ENCODE results near the gene LMTK2. TPM values are rescaled to one million over a fixed set of nuclear protein-coding genes. Genes with fewer than 3 reads are reported as not detected.

The LMTK2 gene
- total RNA-seq, 2 donors from 2014 or later, result 26.7 to 28.4 TPM

- DNase-seq, result no peak
- ATAC-seq, result no peak
- intact Hi-C loops (cut with DNase I), result no loop called here
These were observed 26.5 kb downstream of the LMTK2 start for GRCh38 chr7:98133181-98133580.

DNA sequence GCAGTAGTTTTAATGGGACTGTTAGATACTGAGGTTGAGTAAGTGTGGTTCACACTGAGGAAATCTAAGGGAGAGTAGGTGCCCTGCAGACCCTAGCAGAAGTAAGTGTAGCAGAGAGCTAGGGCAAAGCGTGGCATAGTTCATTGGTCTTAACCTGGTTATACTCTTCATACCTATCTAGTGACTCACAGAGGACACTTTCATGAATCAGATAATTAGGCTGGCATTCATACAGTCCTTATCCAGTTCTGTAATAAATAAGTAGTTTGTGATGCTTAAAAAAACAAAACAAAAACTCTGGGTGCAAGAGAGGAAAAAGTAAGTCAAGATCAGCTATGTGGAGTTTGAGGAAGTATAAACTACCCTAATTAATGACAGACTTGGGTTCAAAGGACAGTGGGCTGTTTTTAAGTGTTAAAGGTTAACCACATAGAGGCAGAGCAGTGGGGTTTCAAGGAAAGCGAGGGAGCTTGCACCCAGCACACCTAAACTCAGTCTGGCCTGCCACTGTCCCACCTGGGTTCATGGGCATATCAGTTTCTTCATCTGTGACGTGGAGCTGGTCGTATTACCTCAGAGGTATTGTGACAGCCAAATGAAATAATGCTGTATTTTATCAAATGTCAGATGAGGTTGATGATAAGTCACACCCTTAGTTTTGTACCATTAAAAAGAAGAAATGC, 27.1 kb downstream of the LMTK2 start:
- ATAC-seq, result peak in 1 of 2 donors; percentile 30
- intact Hi-C loops (cut with DNase I), result no loop called here
- no peak for DNase-seq

- ATAC-seq (no peak), DNase-seq (no peak)
- intact Hi-C loops (cut with DNase I), result no loop called here
These were observed 28.0 kb downstream of the LMTK2 start for GRCh38 chr7:98134420-98135228.

- DNase-seq (no peak), ATAC-seq (no peak)
- intact Hi-C loops (cut with DNase I), result no loop called here
These were observed 29.3 kb downstream of the LMTK2 start for GRCh38 chr7:98135984-98136383.

GRCh38 chr7:98136423-98136822, 29.8 kb downstream of the LMTK2 start:
- intact Hi-C loops (cut with DNase I), result no loop called here
- DNase-seq (no peak), ATAC-seq (no peak)

DNA sequence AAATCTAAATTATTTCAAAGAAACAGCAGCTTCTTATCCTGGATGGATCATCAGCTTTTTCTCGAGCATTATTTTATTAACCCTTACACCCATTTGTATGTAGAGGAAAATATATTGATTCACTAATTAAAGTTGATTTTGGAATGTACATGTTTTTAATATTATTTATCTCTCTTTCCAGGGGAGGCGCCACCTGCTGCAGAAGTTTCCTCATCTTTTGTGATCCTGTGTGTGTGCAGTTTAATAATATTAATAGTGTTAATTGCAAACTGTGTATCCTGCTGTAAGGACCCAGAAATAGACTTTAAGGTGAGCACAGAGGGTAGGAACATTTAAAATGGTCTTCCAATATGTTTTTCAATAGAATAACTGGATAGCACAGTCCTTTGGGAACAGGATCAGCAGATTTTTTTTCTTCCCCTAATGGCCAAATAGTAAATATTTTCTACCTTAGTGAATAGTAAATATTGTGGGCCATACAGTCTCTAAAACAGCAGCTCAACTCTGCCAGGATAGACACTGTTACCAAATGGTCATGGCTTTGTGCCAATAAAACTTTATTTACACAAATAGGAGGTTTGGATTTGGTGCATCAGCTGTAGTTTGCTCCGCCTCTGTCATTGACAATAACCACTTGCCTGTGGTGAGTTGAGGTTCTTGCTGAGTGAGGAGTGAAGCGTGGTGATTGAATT, 30.6 kb downstream of the LMTK2 start:
- ATAC-seq (no peak), DNase-seq (no peak)
- intact Hi-C loops (cut with DNase I), result no loop called here

- intact Hi-C loops (cut with DNase I), result no loop called here
- DNase-seq (no peak), ATAC-seq (peak in 1 of 2 donors; percentile 36)
These were observed 31.1 kb downstream of the LMTK2 start for GRCh38 chr7:98137826-98138151.

DNA sequence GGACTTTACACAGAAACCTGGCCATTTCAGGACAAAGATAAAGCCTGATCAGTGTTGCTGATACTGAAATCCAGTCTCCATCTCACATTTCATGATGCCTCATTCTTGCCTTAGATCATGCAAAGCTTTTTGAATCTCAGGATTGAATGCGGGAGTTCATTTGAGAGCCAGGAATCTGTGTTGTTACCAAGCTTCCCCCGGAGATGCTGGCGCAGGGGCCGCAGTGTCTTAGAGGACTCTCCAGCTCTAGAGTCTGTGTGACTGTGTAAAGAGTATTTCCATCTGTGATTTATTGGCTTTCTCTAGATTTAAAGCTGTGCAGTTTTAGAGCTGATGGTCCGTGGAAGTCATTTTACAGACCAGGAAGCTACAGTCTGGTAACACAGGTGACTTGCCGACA, 32.0 kb downstream of the LMTK2 start:
- intact Hi-C loops (cut with DNase I), result no loop called here
- DNase-seq, result no peak
- no peak for ATAC-seq

- ATAC-seq (no peak), DNase-seq (no peak)
- intact Hi-C loops (cut with DNase I), result no loop called here
These were observed 36.0 kb downstream of the LMTK2 start for GRCh38 chr7:98142658-98143057.

- intact Hi-C loops (cut with DNase I), result no loop called here
- ATAC-seq, result no peak
- DNase-seq, result no peak
These were observed 41.9 kb downstream of the LMTK2 start for GRCh38 chr7:98148607-98149006.

DNA sequence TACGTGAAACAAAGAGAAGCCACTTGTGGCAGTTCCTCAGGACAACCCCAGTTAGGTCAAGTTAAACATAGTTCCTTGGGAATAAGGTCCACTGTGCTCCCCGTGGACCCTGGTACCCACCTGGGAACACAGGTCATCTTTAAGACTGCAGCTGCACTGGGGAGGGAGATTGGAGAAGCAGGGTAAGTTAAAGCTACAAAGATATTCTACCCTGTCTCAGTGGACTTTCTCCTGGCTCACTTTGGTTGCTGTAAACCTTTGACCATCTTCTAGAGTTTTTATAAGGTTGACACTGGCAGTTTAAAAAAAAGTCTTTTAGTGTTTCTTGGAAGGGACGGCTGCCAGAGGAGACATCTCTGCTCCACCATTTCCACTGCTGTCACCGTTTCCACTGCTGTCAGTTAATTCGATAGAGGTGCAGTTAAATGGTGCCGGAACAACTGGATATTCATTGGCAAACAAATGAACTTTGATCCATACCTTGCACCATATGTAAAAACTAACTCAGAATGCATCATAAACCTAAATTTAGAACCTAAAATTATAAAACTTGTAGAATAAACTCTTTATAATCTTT, 42.5 kb downstream of the LMTK2 start:
- no peak for ATAC-seq
- no peak for DNase-seq
- intact Hi-C loops (cut with DNase I), result no loop called here

DNA sequence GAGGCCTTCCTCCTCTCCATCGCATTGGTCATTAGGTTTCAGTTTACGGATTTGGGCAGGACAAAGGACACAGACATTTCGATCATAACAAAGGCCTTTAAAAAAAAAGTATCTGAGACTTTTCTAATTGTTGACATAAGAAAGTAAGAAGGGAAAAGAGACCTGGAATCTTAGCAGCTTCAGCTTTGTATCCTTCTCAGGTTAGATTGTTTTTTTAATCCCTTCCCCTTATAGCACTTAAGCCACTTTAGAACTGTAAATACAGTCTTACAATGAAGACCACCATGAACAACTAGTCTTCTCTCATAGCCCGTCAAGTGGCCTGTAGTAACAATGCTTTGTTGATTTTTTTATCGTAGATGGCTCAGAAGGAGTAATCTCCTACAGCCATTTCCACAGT, 45.2 kb downstream of the LMTK2 start:
- no peak for DNase-seq
- intact Hi-C loops (cut with DNase I), result no loop called here
- ATAC-seq, result no peak

- intact Hi-C loops (cut with DNase I), result no loop called here
- ATAC-seq, result no peak
- no peak for DNase-seq
These were observed 50.0 kb downstream of the LMTK2 start for GRCh38 chr7:98156700-98157099.

GRCh38 chr7:98157761-98158160, 51.1 kb downstream of the LMTK2 start:
- ATAC-seq (no peak), DNase-seq (no peak)
- intact Hi-C loops (cut with DNase I), result no loop called here

DNA sequence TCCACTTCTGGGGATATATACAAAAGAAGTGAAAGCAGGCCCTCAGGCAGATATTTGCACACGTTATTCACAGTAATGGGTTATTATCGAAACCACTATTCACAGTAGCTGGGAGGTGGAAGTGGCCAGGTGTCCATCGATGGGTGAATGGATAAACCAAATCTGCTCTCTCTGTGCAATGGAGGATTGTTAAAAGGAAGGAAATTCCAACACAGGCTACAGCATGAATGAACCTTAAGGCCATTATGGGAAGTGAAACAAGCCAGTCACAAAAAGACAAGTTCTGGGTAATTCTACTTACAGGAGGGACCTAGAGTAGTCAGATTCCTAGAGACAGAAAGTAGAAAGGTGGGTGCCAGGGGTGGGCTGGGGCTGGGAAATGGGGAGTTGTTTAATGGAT, 56.1 kb downstream of the LMTK2 start:
- ATAC-seq (no peak), DNase-seq (no peak)
- intact Hi-C loops (cut with DNase I), result no loop called here

- intact Hi-C loops (cut with DNase I), result no loop called here
- ATAC-seq, result no peak
- no peak for DNase-seq
These were observed 56.6 kb downstream of the LMTK2 start for GRCh38 chr7:98163269-98163668.

DNA sequence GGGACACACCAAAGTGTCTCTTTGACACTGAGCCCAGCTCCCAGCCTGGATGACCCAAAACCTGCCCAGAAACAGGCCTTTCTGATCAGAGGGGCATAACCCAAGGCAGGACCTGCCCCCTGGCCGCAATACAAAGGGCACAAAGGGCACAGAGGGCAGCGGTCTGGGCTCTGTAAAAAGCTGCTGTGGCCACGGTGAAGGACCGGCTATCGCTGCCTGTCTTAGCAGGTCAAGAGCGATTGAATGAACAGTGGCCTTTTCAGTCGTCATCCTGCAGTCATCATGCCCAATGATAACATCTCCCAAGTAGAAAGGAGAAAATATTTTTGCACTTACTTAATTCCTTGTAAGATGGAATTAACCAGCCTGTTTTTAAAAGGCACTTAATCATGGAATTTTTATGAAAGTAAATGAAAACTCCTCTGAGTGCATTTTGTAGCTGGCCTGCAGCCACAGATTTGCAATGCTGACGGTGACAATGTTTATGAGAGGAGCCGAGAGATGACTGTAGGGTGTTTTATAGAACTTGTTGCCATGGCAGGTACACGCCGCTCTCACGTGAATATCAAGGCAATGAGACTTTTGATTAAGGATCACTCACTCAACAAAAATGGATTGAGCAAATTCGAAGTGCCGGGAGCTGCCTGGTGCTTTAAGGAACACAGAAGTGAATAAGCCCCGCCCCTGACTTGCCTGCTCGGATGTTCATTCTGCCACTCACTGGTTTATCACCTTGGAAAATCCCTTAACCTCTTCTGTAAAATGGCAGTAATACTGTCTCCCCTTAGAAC, 57.2 kb downstream of the LMTK2 start:
- peak in 1 of 2 donors; percentile 72 for ATAC-seq
- intact Hi-C loops (cut with DNase I), result no loop called here
- no peak for DNase-seq

- intact Hi-C loops (cut with DNase I), result loop anchor here in 1 of 2 donors (5.0 kb wide), 2 partner anchors 64 to 144 kb away; no protein-coding TSS in a partner anchor
- peak; percentile 56 for DNase-seq
- ATAC-seq, result peak in 1 of 2 donors; percentile 61
These were observed 59.4 kb downstream of the LMTK2 start for GRCh38 chr7:98165827-98166667.

Data from left cardiac atrium (tissue), 4 donors.